Neural progenitor cell (in vitro differentiated cells): ENCODE results near the gene FAM3B. TPM values are rescaled to one million over a fixed set of nuclear protein-coding genes. Genes with fewer than 3 reads are reported as not detected.

Experiments used
- DNase-seq: peaks from one replicate; pipeline ENCODE4 v3.0.0-alpha.2; 2016; ENCODE audit warnings: low spot score
- H2AFZ ChIP-seq: fragments of 200-600 bp; sonication (generic); replicated peaks from 2 replicates; pipeline ENCODE4 v1.6.1; 2016; ENCODE audit warnings: antibody characterized with exemption
- H3F3A ChIP-seq: fragments of 200-600 bp; sonication (generic); 2 replicates; pipeline ENCODE4 v1.6.1; 2016; ENCODE audit warnings: antibody characterized with exemption, low read depth
- H3K27ac ChIP-seq: fragments of 200-600 bp; sonication (generic); 2 replicates; pipeline ENCODE4 v1.5.1; 2016; ENCODE audit warnings: mild to moderate bottlenecking
- H3K27me3 ChIP-seq: fragments of 200-600 bp; sonication (generic); 2 replicates; pipeline ENCODE4 v1.6.1; 2016; ENCODE audit warnings: mild to moderate bottlenecking, moderate library complexity
- H3K36me3 ChIP-seq: fragments of 200-600 bp; sonication (generic); 2 replicates; pipeline ENCODE4 v1.5.1; 2016
- H3K4me1 ChIP-seq: fragments of 200-600 bp; sonication (generic); 2 replicates; pipeline ENCODE4 v1.6.1; 2016; ENCODE audit warnings: mixed run types
- H3K4me2 ChIP-seq: fragments of 200-600 bp; sonication (generic); 2 replicates; pipeline ENCODE4 v1.6.1; 2016
- H3K4me3 ChIP-seq: fragments of 200-600 bp; sonication (generic); 2 replicates; pipeline ENCODE4 v1.5.1; 2016
- H3K79me2 ChIP-seq: fragments of 200-600 bp; sonication (generic); 2 replicates; pipeline ENCODE4 v1.6.1; 2016; ENCODE audit warnings: low read depth
- H3K9ac ChIP-seq: fragments of 200-600 bp; sonication (generic); 2 replicates; pipeline ENCODE4 v1.6.1; 2016
- H3K9me3 ChIP-seq: fragments of 200-600 bp; sonication (generic); 2 replicates; pipeline ENCODE4 v1.5.1; 2016; ENCODE audit warnings: low read depth
- H4K20me1 ChIP-seq: fragments of 200-600 bp; sonication (generic); 2 replicates; pipeline ENCODE4 v1.6.1; 2016; ENCODE audit warnings: low read depth
- H3K27ac Mint-ChIP-seq: 3 replicates; pipeline ENCODE4 v1.8.0; 2021; ENCODE audit warnings: mixed read lengths
- H3K27me3 Mint-ChIP-seq: 2 replicates; pipeline ENCODE4 v1.8.0; 2022; ENCODE audit warnings: low read depth, mild to moderate bottlenecking, inconsistent platforms, moderate library complexity, mixed read lengths; ENCODE audit not compliant: insufficient read depth
- H3K36me3 Mint-ChIP-seq: 3 replicates; pipeline ENCODE4 v1.8.0; 2021; ENCODE audit warnings: mixed read lengths
- H3K4me1 Mint-ChIP-seq: 3 replicates; pipeline ENCODE4 v1.8.0; 2021; ENCODE audit warnings: mixed read lengths
- H3K4me3 Mint-ChIP-seq: 3 replicates; pipeline ENCODE4 v1.8.0; 2021; ENCODE audit warnings: mild to moderate bottlenecking, moderate library complexity, mixed read lengths
- H3K9me3 Mint-ChIP-seq: 3 replicates; pipeline ENCODE4 v1.8.0; 2020; ENCODE audit warnings: mixed read lengths
- EZH2 ChIP-seq: fragments of 200-600 bp; sonication (generic); IDR thresholded peaks from 2 replicates; pipeline ENCODE4 v1.6.1; 2017; ENCODE audit warnings: antibody characterized with exemption, mild to moderate bottlenecking, moderate library complexity
- EZH2phosphoT487 ChIP-seq: fragments of 200-600 bp; sonication (generic); IDR thresholded peaks from 2 replicates; pipeline ENCODE4 v1.6.1; 2017; ENCODE audit warnings: antibody characterized with exemption
- total RNA-seq: library from RNA; depleted of rRNA; stranded (reverse); fragments of >200 nt; gene quantifications from 2 replicates; pipeline ENCODE4 v1.2.3, GENCODE V29; 2015; ENCODE audit warnings: low replicate concordance
- TF ChIP-seq, protein P1 (sequence below): fragments of 200-600 bp; sonication (generic); IDR thresholded peaks from 2 replicates; pipeline ENCODE4 v1.5.1; 2017; ENCODE audit warnings: antibody characterized with exemption, mild to moderate bottlenecking

FAM3B gene
- total RNA-seq, 1 donor from 2014 or later: not detected

DNA sequence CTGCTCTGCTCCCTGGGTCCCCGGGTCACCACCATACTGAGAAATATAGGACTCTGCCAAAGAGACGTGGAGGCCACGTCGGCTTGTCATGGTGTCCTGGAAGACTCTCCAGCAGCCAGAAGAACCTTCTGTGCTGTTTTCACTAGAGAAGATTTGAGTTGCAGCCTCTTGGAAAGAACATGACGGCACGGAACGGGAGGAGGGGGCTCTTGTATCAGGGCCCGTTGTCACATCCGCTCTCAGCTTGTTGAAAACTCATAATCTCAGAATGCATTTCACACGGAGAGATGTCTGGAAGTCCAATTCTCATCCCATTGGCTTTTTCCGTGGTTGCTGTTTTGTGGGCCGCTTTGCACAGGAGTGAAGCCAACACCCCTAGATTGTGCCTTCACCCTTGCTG lies 39.4 kb upstream of the FAM3B start:
- no peaks in the 10 kb centered on the region for H3K4me1 ChIP-seq
- TF ChIP-seq EZH2: no peak
- no peak for TF ChIP-seq EZH2phosphoT487
- TF ChIP-seq, protein P1, sequence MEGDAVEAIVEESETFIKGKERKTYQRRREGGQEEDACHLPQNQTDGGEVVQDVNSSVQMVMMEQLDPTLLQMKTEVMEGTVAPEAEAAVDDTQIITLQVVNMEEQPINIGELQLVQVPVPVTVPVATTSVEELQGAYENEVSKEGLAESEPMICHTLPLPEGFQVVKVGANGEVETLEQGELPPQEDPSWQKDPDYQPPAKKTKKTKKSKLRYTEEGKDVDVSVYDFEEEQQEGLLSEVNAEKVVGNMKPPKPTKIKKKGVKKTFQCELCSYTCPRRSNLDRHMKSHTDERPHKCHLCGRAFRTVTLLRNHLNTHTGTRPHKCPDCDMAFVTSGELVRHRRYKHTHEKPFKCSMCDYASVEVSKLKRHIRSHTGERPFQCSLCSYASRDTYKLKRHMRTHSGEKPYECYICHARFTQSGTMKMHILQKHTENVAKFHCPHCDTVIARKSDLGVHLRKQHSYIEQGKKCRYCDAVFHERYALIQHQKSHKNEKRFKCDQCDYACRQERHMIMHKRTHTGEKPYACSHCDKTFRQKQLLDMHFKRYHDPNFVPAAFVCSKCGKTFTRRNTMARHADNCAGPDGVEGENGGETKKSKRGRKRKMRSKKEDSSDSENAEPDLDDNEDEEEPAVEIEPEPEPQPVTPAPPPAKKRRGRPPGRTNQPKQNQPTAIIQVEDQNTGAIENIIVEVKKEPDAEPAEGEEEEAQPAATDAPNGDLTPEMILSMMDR: no peak

DNA sequence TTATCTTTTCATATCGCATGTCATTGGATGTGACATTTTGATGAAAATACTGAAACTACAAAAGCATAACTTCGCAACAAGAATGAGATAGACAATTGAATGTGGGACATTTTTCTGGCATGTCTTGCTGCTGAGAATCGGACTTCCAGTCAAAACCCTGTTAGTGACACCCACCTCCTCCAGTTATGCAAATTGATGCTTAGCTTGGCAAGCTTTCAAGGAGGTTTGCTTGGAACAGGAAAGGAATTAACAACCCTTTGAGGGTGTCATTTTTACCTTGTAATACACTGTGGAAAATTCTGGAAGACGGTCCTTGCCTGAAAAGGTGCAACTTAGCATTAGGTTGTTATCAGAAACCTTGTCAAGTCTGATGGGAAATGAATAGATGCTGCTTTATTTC lies 38.8 kb upstream of the FAM3B start:
- Histone ChIP-seq H3K79me2 (no peaks in the 10 kb centered on the region), H3K4me1 (no peaks in the 10 kb centered on the region), H3K9ac (no peak overlapping the region), H4K20me1 (no peaks in the 10 kb centered on the region), H3K27ac (no peak overlapping the region), H3K27me3 (peaks cover 5% of the 10 kb centered on the region), H2AFZ (no peak overlapping the region), H3K36me3 (no peaks in the 10 kb centered on the region), H3K9me3 (no peaks in the 10 kb centered on the region), H3K4me3 (no peak overlapping the region), H3F3A (no peaks in the 10 kb centered on the region), H3K4me2 (no peak overlapping the region)
- Mint-ChIP-seq H3K27me3 (no peaks in the 10 kb centered on the region), H3K4me1 (no peaks in the 10 kb centered on the region), H3K36me3 (peaks cover 7% of the 10 kb centered on the region), H3K9me3 (peaks cover 10% of the 10 kb centered on the region), H3K27ac (no peak overlapping the region), H3K4me3 (no peak overlapping the region)
- DNase-seq: no peak
- TF ChIP-seq EZH2phosphoT487 (no peak), EZH2 (no peak)
- TF ChIP-seq, protein P1: no peak

More for the DNA sequence above, 39.4 kb upstream of the FAM3B start:
- no peaks in the 10 kb centered on the region for H3K4me1 Mint-ChIP-seq
- Histone ChIP-seq H3K9me3 (peaks cover 5% of the 10 kb centered on the region), H3K27me3 (no peaks in the 10 kb centered on the region), H3K36me3 (no peaks in the 10 kb centered on the region), H3K4me2 (no peak overlapping the region), H3K27ac (no peak overlapping the region), H4K20me1 (no peaks in the 10 kb centered on the region), H2AFZ (no peak overlapping the region), H3K79me2 (no peaks in the 10 kb centered on the region), H3K9ac (no peak overlapping the region), H3F3A (no peaks in the 10 kb centered on the region), H3K4me3 (no peak overlapping the region)
- H3K9me3 Mint-ChIP-seq: peaks cover 16% of the 10 kb centered on the region
- no peaks in the 10 kb centered on the region for H3K27me3 Mint-ChIP-seq
- H3K4me3 Mint-ChIP-seq: no peak overlapping the region
- H3K36me3 Mint-ChIP-seq: peaks cover 11% of the 10 kb centered on the region
- DNase-seq: no peak
- H3K27ac Mint-ChIP-seq: no peak overlapping the region

DNA sequence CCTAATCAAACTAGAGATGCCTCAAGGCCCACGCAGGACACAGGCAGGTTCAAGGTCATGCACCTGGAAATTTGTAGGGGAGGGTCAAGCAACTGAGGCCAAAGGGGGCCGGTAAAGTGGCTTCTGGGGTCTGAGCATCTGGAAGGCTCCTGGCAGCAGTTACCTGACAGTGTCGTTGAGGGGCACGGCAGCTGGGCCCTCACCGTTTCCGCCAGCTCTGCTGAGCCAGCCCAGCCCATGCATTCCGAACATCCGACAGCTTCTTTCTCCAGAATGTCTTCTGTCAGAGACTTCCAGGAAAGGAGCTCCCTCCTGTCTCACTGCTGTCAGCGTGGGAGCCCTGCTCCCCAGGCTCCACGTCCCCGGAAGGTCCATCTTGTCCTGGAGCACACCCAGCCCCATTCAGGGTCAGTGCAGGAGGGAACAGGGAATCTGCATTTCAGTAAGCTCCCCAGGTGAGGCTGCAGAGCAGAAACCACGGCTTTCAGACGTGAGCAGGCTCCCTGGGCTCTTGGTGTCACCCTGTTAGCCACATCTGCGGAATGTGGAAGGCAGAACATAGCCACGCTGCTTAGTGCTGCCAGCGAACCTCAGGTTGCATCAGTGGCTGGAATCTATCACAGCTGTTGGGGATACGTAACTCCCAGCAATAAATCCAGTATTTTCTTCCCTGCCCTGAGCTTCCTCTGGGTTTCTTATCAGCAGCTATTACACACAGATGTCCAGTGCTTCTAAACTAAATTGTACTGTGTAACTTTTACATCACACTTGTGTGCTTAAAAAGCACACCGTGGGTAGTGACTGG lies 36.3 kb upstream of the FAM3B start:
- Mint-ChIP-seq H3K27ac (no peak overlapping the region), H3K27me3 (no peaks in the 10 kb centered on the region), H3K4me3 (no peak overlapping the region), H3K36me3 (peaks cover 6% of the 10 kb centered on the region), H3K9me3 (no peaks in the 10 kb centered on the region), H3K4me1 (no peaks in the 10 kb centered on the region)
- no peaks in the 10 kb centered on the region for H3K9me3 ChIP-seq
- H3K4me1 ChIP-seq: no peaks in the 10 kb centered on the region
- no peak overlapping the region for H3K27ac ChIP-seq
- H3K4me3 ChIP-seq: no peak overlapping the region
- H3F3A ChIP-seq: no peaks in the 10 kb centered on the region
- no peaks in the 10 kb centered on the region for H3K79me2 ChIP-seq
- H2AFZ ChIP-seq: no peak overlapping the region
- DNase-seq: no peak
- no peaks in the 10 kb centered on the region for H4K20me1 ChIP-seq
- TF ChIP-seq EZH2: no peak
- TF ChIP-seq EZH2phosphoT487: no peak
- TF ChIP-seq, protein P1: no peak
- H3K27me3 ChIP-seq: peaks cover 7% of the 10 kb centered on the region
- H3K4me2 ChIP-seq: no peak overlapping the region
- H3K36me3 ChIP-seq: no peaks in the 10 kb centered on the region
- no peak overlapping the region for H3K9ac ChIP-seq
